K562 (cell line): ENCODE data around the gene CALML6. TPM values are rescaled to one million over a fixed set of nuclear protein-coding genes. Genes with fewer than 3 reads are reported as not detected.

Experiments used
- EHMT2 ChIP-seq: fragments of 450-650 bp; IDR thresholded peaks from 2 replicates; pipeline ENCODE4 v1.6.1; 2018; ENCODE audit warnings: antibody characterized with exemption
- EP400 ChIP-seq: fragments of 450-650 bp; IDR thresholded peaks from 2 replicates; pipeline ENCODE4 v1.6.1; 2017; ENCODE audit warnings: antibody characterized with exemption, mild to moderate bottlenecking, moderate library complexity
- FOXK2 ChIP-seq, 2 experiments: fragments of 450-650 bp; IDR thresholded peaks in 1 of 2; conservative IDR thresholded peaks in 1 of 2; 2 replicates each; pipeline ENCODE4 v1.6.1; 2016; ENCODE audit warnings: low read depth in 2 of 2, mild to moderate bottlenecking in 1 of 2
- FOXP1 ChIP-seq: sonication (generic); formaldehyde crosslinking; IDR thresholded peaks from 2 replicates; pipeline ENCODE4 v1.8.0; 2022; ENCODE audit warnings: mild to moderate bottlenecking, missing genetic modification reagents
- GMEB1 ChIP-seq: fragments of 250-450 bp; sonication (Bioruptor Pico); IDR thresholded peaks from 2 replicates; pipeline ENCODE4 v1.4.0; 2020; ENCODE audit warnings: mild to moderate bottlenecking
- HMG20A ChIP-seq: fragments of 450-650 bp; formaldehyde crosslinking; conservative IDR thresholded peaks from 2 replicates; pipeline ENCODE4 v1.4.0; 2020; ENCODE audit warnings: mild to moderate bottlenecking, mixed read lengths
- HNRNPLL ChIP-seq: fragments of 200-400 bp; formaldehyde crosslinking; IDR thresholded peaks from 2 replicates; pipeline ENCODE4 v1.6.1; 2017; ENCODE audit warnings: low read length, low read depth, mild to moderate bottlenecking; ENCODE audit not compliant: poor library complexity, severe bottlenecking
- HOMEZ ChIP-seq: fragments of 250-450 bp; sonication (Bioruptor Pico); IDR thresholded peaks from 2 replicates; pipeline ENCODE4 v1.4.0; 2020; ENCODE audit warnings: mild to moderate bottlenecking, moderate library complexity
- HSF4 ChIP-seq: fragments of 250-450 bp; sonication (Bioruptor Pico); IDR thresholded peaks from 2 replicates; pipeline ENCODE4 v2.1.2; 2022; ENCODE audit warnings: mild to moderate bottlenecking, moderate library complexity, borderline replicate concordance
- ILK ChIP-seq: fragments of 450-650 bp; IDR thresholded peaks from 2 replicates; pipeline ENCODE4 v1.6.1; 2016; ENCODE audit warnings: missing genetic modification characterization, low read depth, mild to moderate bottlenecking, missing compliant biosample characterization, moderate library complexity, borderline replicate concordance
- MED1 ChIP-seq: sonication (generic); formaldehyde crosslinking; IDR thresholded peaks from 2 replicates; pipeline ENCODE4 v1.8.1; 2023; ENCODE audit warnings: missing genetic modification reagents, borderline replicate concordance
- MIER1 ChIP-seq: fragments of 450-650 bp; IDR thresholded peaks from 2 replicates; pipeline ENCODE4 v1.6.1; 2016; ENCODE audit warnings: antibody characterized with exemption, mild to moderate bottlenecking, low read depth
- NKRF ChIP-seq: fragments of 450-650 bp; IDR thresholded peaks from 2 replicates; pipeline ENCODE4 v1.6.1; 2016; ENCODE audit warnings: borderline replicate concordance
- NR2C1 ChIP-seq, 2 experiments: fragments of 450-650 bp; IDR thresholded peaks; 2 replicates each; pipeline ENCODE4 v1.6.1; 2017; ENCODE audit warnings: mild to moderate bottlenecking in 2 of 2, antibody characterized with exemption in 1 of 2, inconsistent platforms in 1 of 2, missing compliant biosample characterization in 1 of 2, missing genetic modification characterization in 1 of 2
- POLR2H ChIP-seq: IDR thresholded peaks from 2 replicates; pipeline ENCODE4 v1.6.1; 2016; ENCODE audit warnings: missing genetic modification characterization, low read depth, mild to moderate bottlenecking, control low read depth, missing compliant biosample characterization, moderate library complexity
- RAD21 ChIP-seq, 2 experiments: fragments of 250-450 bp in 1 of 2; fragments of 450-650 bp in 1 of 2; sonication (Bioruptor Pico) in 1 of 2; formaldehyde crosslinking in 1 of 2; IDR thresholded peaks in 1 of 2; conservative IDR thresholded peaks in 1 of 2; 2 replicates each; pipeline versions ENCODE4 v1.4.0 to v1.8.0; 2020 to 2022; ENCODE audit warnings: mild to moderate bottlenecking in 2 of 2, moderate library complexity in 1 of 2
- TFAM ChIP-seq: fragments of 250-450 bp; sonication (Bioruptor Pico); conservative IDR thresholded peaks from 2 replicates; pipeline ENCODE4 v1.5.0; 2021; ENCODE audit warnings: mild to moderate bottlenecking, moderate library complexity
- TRIM24 ChIP-seq, 2 experiments: fragments of 450-650 bp; IDR thresholded peaks; 2 replicates each; pipeline ENCODE4 v1.6.1; 2016
- ZNF347 ChIP-seq: fragments of 450-650 bp; formaldehyde crosslinking; IDR thresholded peaks from 2 replicates; pipeline ENCODE4 v1.4.0; 2020; ENCODE audit warnings: low read depth, mild to moderate bottlenecking, moderate library complexity
- ZNF384 ChIP-seq: IDR thresholded peaks from 2 replicates; pipeline ENCODE4 v1.6.1; 2012; ENCODE audit warnings: low read depth, low read length, improper control_type of control experiment
- ZNF41 ChIP-seq: fragments of 250-450 bp; sonication (Bioruptor Pico); conservative IDR thresholded peaks from 2 replicates; pipeline ENCODE4 v1.4.0; 2020; ENCODE audit warnings: mild to moderate bottlenecking
- ZNF511 ChIP-seq: sonication (generic); formaldehyde crosslinking; IDR thresholded peaks from 2 replicates; pipeline ENCODE4 v1.8.0; 2022; ENCODE audit warnings: mild to moderate bottlenecking, missing genetic modification reagents
- ZNF764 ChIP-seq: fragments of 250-450 bp; sonication (Bioruptor Pico); IDR thresholded peaks from 2 replicates; pipeline ENCODE4 v1.4.0; 2020; ENCODE audit warnings: low read depth, mild to moderate bottlenecking, moderate library complexity
- polyA plus RNA-seq, 8 experiments: library from polyadenylated mRNA; depleted of rRNA in 4 of 8; stranded (reverse) in 5 of 8; unstranded in 3 of 8; fragments of >200 nt; fragmentation: Nextera tagmentation in 2 of 8; fragmentation: Illumina TruSeq in 1 of 8; extraction: Ambion mirVana in 2 of 8; extraction: Trizol in 1 of 8; gene quantifications; 2 replicates each; pipeline versions ENCODE4 v1.2.1 to v1.2.3, GENCODE V29; 2011 to 2014; ENCODE audit warnings: inconsistent platforms in 1 of 8, missing spikeins in 1 of 8
- total RNA-seq, 7 experiments: library from RNA; depleted of rRNA in 6 of 7; stranded (reverse); fragments of >200 nt in 6 of 7; fragmentation: Illumina TruSeq in 2 of 7; extraction: Trizol in 2 of 7; gene quantifications; 2 replicates each; pipeline versions ENCODE4 v1.2.1 to v1.2.3, GENCODE V29; 2011 to 2021; ENCODE audit warnings: low replicate concordance in 1 of 7

CALML6 gene
- total and polyA plus RNA-seq, 9 of the 15 experiments (the other 6 are each of a cell fraction or from before 2014, with no cell fraction given) = 0.14 TPM; not detected in 8

- TF ChIP-seq MIER1 = no peak
- no peak for TF ChIP-seq HSF4 (CRISPR knock-in tag)
- no peak; the same call in 1 of the 2 replicates for TF ChIP-seq FOXP1 (CRISPR knock-in tag)
- TF ChIP-seq FOXK2 (conservative IDR thresholded peaks at IDR 0.05 in 1 of 2, IDR thresholded peaks at IDR 0.05 in 1 of 2; ENCODE audit: low read depth in 2 of 2) = no peak
- TF ChIP-seq ZNF511 (CRISPR knock-in tag) = peak; percentile 76; the same call in 1 of the 2 replicates
- no peak for TF ChIP-seq ZNF41
- TF ChIP-seq TFAM (CRISPR knock-in tag) = no peak
- no peak for TF ChIP-seq HOMEZ
- peak; percentile 37; the same call in 1 of the 2 replicates for TF ChIP-seq EP400
- TF ChIP-seq ZNF764 (CRISPR knock-in tag) = no peak
- TF ChIP-seq POLR2H (tag) = no peak
- TF ChIP-seq GMEB1 (CRISPR knock-in tag) = peak; percentile 27; the same call in 1 of the 2 replicates
- TF ChIP-seq ZNF384 = no peak
- no peak for TF ChIP-seq TRIM24 (IDR thresholded peaks at IDR 0.05)
- TF ChIP-seq NKRF = no peak
- TF ChIP-seq RAD21 (CRISPR knock-in tag; conservative IDR thresholded peaks at IDR 0.05 in 1 of 2, IDR thresholded peaks at IDR 0.05 in 1 of 2) = no peak
- TF ChIP-seq MED1 (CRISPR knock-in tag) = no peak
- no peak for TF ChIP-seq HNRNPLL
- TF ChIP-seq ZNF347 (CRISPR knock-in tag) = no peak
- no peak for TF ChIP-seq NR2C1 (IDR thresholded peaks at IDR 0.05)
- TF ChIP-seq NR2C1 (tag; IDR thresholded peaks at IDR 0.05) = no peak
- TF ChIP-seq EHMT2 = no peak
- TF ChIP-seq ILK (tag) = no peak
- TF ChIP-seq HMG20A (CRISPR knock-in tag) = no peak
Measured at GRCh38 chr1:1889847-1890505, 25.1 kb upstream of the CALML6 start (continued).
